22Rv1 (cell line): ENCODE measurements around the gene DNASE1L1.

Experiments used
- ZFX ChIP-seq: fragments of 450-650 bp; IDR thresholded peaks from 2 replicates; pipeline ENCODE4 v1.6.1; 2017; ENCODE audit warnings: antibody characterized with exemption, borderline replicate concordance
- TF ChIP-seq, protein P1 (sequence below): fragments of 450-650 bp; IDR thresholded peaks from 2 replicates; pipeline ENCODE4 v1.5.1; 2017; ENCODE audit warnings: mild to moderate bottlenecking

DNA sequence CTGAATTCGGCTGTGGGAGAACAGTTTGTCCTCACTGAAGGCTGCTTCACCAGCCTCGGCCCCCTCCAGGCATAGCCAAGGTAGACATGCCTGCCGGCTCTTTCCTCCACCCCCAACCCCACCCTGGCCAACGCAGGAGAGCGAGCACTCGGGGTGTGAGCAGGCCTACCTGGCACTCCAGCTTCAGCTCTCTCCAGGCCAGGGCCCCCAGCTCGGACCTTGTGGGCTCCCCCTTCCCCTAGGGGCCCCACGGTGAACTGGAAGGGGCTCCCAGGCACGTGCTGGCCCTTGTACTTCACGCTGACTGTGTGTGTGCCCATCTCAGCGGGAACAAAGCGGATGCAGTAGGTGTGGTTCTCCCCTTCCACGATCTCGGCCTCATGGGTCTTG lies 57.0 kb downstream of the DNASE1L1 start:
- TF ChIP-seq, protein P1, sequence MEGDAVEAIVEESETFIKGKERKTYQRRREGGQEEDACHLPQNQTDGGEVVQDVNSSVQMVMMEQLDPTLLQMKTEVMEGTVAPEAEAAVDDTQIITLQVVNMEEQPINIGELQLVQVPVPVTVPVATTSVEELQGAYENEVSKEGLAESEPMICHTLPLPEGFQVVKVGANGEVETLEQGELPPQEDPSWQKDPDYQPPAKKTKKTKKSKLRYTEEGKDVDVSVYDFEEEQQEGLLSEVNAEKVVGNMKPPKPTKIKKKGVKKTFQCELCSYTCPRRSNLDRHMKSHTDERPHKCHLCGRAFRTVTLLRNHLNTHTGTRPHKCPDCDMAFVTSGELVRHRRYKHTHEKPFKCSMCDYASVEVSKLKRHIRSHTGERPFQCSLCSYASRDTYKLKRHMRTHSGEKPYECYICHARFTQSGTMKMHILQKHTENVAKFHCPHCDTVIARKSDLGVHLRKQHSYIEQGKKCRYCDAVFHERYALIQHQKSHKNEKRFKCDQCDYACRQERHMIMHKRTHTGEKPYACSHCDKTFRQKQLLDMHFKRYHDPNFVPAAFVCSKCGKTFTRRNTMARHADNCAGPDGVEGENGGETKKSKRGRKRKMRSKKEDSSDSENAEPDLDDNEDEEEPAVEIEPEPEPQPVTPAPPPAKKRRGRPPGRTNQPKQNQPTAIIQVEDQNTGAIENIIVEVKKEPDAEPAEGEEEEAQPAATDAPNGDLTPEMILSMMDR: no peak
- no peak for TF ChIP-seq ZFX
